CD4-positive, alpha-beta T cell (primary cell): ENCODE results near the gene MAP3K1. TPM values are rescaled to one million over a fixed set of nuclear protein-coding genes. Genes with fewer than 3 reads are reported as not detected.

Source experiments
- ATAC-seq: fragments of 200-7000 bp; cut with Tn5 transposase; one replicate; pipeline ENCODE4 v1.10.0; 2022; ENCODE audit warnings: mild to moderate bottlenecking; ENCODE audit not compliant: poor library complexity
- CTCF ChIA-PET: fragments of 350-600 bp; sonication (Branson Sonifier 250); formaldehyde crosslinking; loops from one replicate; lab custom pipeline; 2021; ENCODE audit warnings: antibody characterized with exemption, inconsistent platforms; lab: Charles Lee
- POLR2A ChIA-PET: fragments of 350-600 bp; sonication (Branson Sonifier 250); formaldehyde crosslinking; loops from one replicate; lab custom pipeline; 2021; ENCODE audit warnings: antibody characterized with exemption, inconsistent platforms; lab: Charles Lee
- DNase-seq, 14 experiments: peaks; one replicate each; pipeline ENCODE4 v3.0.0-alpha.2; 2013 to 2020; ENCODE audit warnings: mixed read lengths in 2 of 14
- H3K27ac ChIP-seq, 2 donors: one replicate each; pipeline versions ENCODE4 v1.5.1 to v1.7.0; 2013; ENCODE audit warnings: low read length in 2 of 2, low read depth in 1 of 2, mild to moderate bottlenecking in 1 of 2
- H3K27me3 ChIP-seq, 2 experiments: 1 replicate in 1 of 2; 2 replicates in 1 of 2; pipeline versions ENCODE4 v1.6.1 to v1.7.0; 2013; ENCODE audit warnings: low read length in 2 of 2, control low read depth in 1 of 2, mild to moderate bottlenecking in 1 of 2, moderate library complexity in 1 of 2; ENCODE audit not compliant: insufficient read depth in 2 of 2, control insufficient read depth in 1 of 2
- H3K36me3 ChIP-seq: one replicate; pipeline ENCODE4 v1.6.1; 2013; ENCODE audit warnings: low read length, control low read depth; ENCODE audit not compliant: insufficient read depth
- H3K4me1 ChIP-seq: one replicate; pipeline ENCODE4 v1.6.1; 2013; ENCODE audit warnings: low read length, control low read depth; ENCODE audit not compliant: insufficient read depth
- H3K4me3 ChIP-seq: one replicate; pipeline ENCODE4 v1.5.1; 2013; ENCODE audit warnings: mild to moderate bottlenecking, low read length, moderate library complexity
- H3K9me3 ChIP-seq, 2 experiments: 1 replicate in 1 of 2; 2 replicates in 1 of 2; pipeline versions ENCODE4 v1.6.1 to v1.7.0; 2013; ENCODE audit warnings: low read length in 2 of 2, mild to moderate bottlenecking in 2 of 2, control low read depth in 1 of 2, moderate library complexity in 1 of 2; ENCODE audit not compliant: control insufficient read depth in 1 of 2, insufficient read depth in 1 of 2
- H3K27ac Mint-ChIP-seq: one replicate; pipeline ENCODE4 v1.8.0; 2020; ENCODE audit warnings: mixed read lengths
- H3K27me3 Mint-ChIP-seq: one replicate; pipeline ENCODE4 v1.8.0; 2021; ENCODE audit warnings: mixed read lengths
- H3K36me3 Mint-ChIP-seq: one replicate; pipeline ENCODE4 v1.8.0; 2021; ENCODE audit warnings: low read depth, mixed read lengths
- H3K4me1 Mint-ChIP-seq: one replicate; pipeline ENCODE4 v1.8.0; 2021; ENCODE audit warnings: low read depth, mixed read lengths
- H3K4me3 Mint-ChIP-seq: one replicate; pipeline ENCODE4 v1.8.0; 2020; ENCODE audit warnings: mild to moderate bottlenecking, mixed read lengths
- H3K9me3 Mint-ChIP-seq: one replicate; pipeline ENCODE4 v1.8.0; 2020; ENCODE audit warnings: mixed read lengths
- CTCF ChIP-seq: fragments of 200-600 bp; IDR thresholded peaks from one replicate; pipeline ENCODE4 v1.8.0; 2022; ENCODE audit warnings: antibody characterized with exemption, mild to moderate bottlenecking
- intact Hi-C, 2 experiments: fragments of 100-400 bp; cut with DNase I in 1 of 2; cut with micrococcal nuclease in 1 of 2; formaldehyde crosslinking; loops; one replicate each; pipeline versions ENCODE4 v1.15.1 to v1.9.0; 2023 to 2025; cut with DNase I, micrococcal nuclease
- total RNA-seq, 174 experiments: library from RNA in 2 of 174; stranded (reverse) in 2 of 174; gene quantifications; one replicate each; pipeline ENCODE4 v1.2.3 and lab custom pipeline; 2021 to 2026

MAP3K1 gene
- total RNA-seq, 2 experiments from 2014 or later = 59.4 to 62.5 TPM

DNA sequence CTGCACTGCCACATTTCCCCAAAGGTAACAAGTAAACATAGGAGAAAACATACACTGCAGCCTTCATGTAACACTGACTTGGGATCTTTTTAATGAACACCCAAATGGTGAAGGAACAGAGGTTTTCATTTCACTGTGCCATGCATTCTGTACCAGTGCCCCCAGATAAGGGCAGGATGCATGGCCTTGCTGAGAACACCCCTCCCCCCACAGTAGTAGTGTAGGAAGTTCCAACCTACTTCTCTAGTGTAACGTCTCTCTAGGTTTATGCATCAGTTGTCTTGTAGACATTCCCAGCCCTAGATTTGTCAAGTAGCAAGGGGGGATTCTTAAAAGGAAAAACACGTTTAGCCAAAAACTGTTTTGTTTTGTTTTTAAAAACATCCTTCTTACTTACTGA, 29.9 kb downstream of the MAP3K1 start:
- POLR2A ChIA-PET = no interaction called here
- CTCF ChIA-PET = interaction anchor here (2.6 kb wide), 1 partner anchor 574 kb away, joined by 6 read pairs; no protein-coding TSS in a partner anchor
- Mint-ChIP-seq H3K36me3 (peaks cover 11% of the 10 kb centered on the region), H3K4me3 (peak overlapping the region; percentile 44), H3K9me3 (no peaks in the 10 kb centered on the region), H3K27ac (peak overlapping the region; percentile 72), H3K4me1 (peaks cover 97% of the 10 kb centered on the region), H3K27me3 (no peaks in the 10 kb centered on the region)
- Histone ChIP-seq H3K9me3 (no peaks in the 10 kb centered on the region), H3K36me3 (no peaks in the 10 kb centered on the region), H3K27me3 (no peaks in the 10 kb centered on the region), H3K4me3 (no peak overlapping the region), H3K27ac (no peak overlapping the region), H3K4me1 (peaks cover 44% of the 10 kb centered on the region)
- TF ChIP-seq CTCF = no peak
- intact Hi-C loops = no loop called here
- ATAC-seq (peak; percentile 71), DNase-seq (peak in 3 of 14 experiments; percentile 33 to 49 (median 45))

DNA sequence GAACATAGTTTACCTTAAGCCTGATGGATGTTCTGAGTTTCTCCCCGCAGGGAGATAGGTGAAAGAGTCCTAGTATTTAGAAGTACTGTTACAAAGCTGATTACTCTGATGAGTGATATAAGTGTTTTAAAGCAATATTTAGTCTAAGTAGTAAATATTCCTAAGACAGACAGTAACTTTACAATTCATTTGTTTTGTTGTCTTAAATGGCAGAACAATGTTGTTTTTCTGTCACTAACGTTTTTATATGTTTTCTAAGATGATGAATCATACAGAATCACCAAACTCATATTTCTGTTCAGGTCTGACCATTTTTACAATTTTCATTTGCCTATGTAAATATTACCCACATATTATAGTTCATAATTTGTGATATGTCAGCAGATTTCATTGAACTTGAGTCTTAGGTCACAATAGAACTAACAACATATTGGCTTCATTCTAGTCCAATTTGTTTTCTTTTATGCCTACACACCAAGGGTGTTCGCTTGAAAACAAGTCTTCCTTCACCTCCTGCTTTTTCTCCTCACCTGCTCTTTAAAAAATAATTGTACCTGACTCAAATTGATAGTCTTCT, 30.6 kb downstream of the MAP3K1 start:
- Histone ChIP-seq H3K4me3 (no peak overlapping the region), H3K27me3 (no peaks in the 10 kb centered on the region), H3K9me3 (no peaks in the 10 kb centered on the region), H3K36me3 (no peaks in the 10 kb centered on the region), H3K27ac (no peak overlapping the region), H3K4me1 (peaks cover 48% of the 10 kb centered on the region)
- DNase-seq = no peak
- ChIA-PET CTCF (no interaction called here), POLR2A (no interaction called here)
- intact Hi-C loops = no loop called here
- Mint-ChIP-seq H3K9me3 (no peaks in the 10 kb centered on the region), H3K36me3 (peaks cover 11% of the 10 kb centered on the region), H3K4me1 (peaks cover 99% of the 10 kb centered on the region), H3K4me3 (peak overlapping the region; percentile 50), H3K27me3 (no peaks in the 10 kb centered on the region), H3K27ac (peak overlapping the region; percentile 74)
- TF ChIP-seq CTCF = no peak
- no peak for ATAC-seq

GRCh38 chr5:56848206-56848605, 32.9 kb downstream of the MAP3K1 start:
- Histone ChIP-seq H3K36me3 (no peaks in the 10 kb centered on the region), H3K9me3 (no peaks in the 10 kb centered on the region), H3K27ac (no peak overlapping the region), H3K27me3 (no peaks in the 10 kb centered on the region), H3K4me3 (no peak overlapping the region), H3K4me1 (peaks cover 51% of the 10 kb centered on the region)
- intact Hi-C loops = no loop called here
- Mint-ChIP-seq H3K4me3 (peak overlapping the region; percentile 59), H3K9me3 (no peaks in the 10 kb centered on the region), H3K4me1 (peaks cover 98% of the 10 kb centered on the region), H3K27me3 (no peaks in the 10 kb centered on the region), H3K27ac (peak overlapping the region; percentile 74), H3K36me3 (peaks cover 11% of the 10 kb centered on the region)
- TF ChIP-seq CTCF = no peak
- ChIA-PET CTCF (interaction anchor here (0.6 to 2.5 kb wide), 3 partner anchors 10 to 578 kb away, joined by 3 to 9 read pairs (median 4); no protein-coding TSS in a partner anchor), POLR2A (no interaction called here)
- ATAC-seq (no peak), DNase-seq (no peak)
